HG03521 (cell line): Measurements from ENCODE around the gene ZP1.
A peak's percentile ranks its signal among the peaks of the same experiment; 100 is the strongest.
"Not testable (repeated sequence)": the region's sequence is repeated elsewhere in the genome, so short reads cannot be mapped to it uniquely, and the experiment has no call there.

Experiments used
- ATAC-seq: cut with Tn5 transposase; IDR thresholded peaks from one replicate; pipeline ENCODE4 v1.9.1; 2021; ENCODE audit warnings: mild to moderate bottlenecking, moderate library complexity; ENCODE audit not compliant: unreplicated experiment

Gene ZP1

GRCh38 chr11:60906132-60906972, 39.0 kb downstream of the ZP1 start, which contains the start of gene PRPF19:
TSS of gene PRPF19 (minus strand) at chr11:60906585. CDS start at chr11:60906382, 203 bp downstream.
- ATAC-seq: peak; percentile 70

DNA sequence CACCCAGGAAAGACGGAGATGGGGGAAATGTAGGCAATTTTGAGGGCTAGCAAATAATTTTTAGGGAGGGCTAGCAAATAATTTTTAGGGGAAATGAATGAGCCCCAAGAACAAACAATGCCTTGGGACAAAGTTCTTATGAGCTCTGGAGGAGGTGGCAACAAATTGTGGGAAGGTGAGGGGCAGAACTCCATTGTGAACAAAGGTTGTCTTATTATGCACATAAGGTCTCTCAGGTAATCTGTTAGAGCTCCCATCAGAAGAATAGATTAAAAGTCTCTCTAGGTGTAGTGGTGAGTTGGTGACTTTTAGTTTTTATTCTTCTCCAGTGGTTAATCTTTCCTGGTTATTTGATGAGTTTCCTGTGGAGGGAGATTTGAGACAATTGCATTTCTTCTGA, 41.5 kb downstream of the ZP1 start:
- no peak for ATAC-seq

GRCh38 chr11:60909680-60910280, 42.4 kb downstream of the ZP1 start:
- ATAC-seq: not testable (repeated sequence)

DNA sequence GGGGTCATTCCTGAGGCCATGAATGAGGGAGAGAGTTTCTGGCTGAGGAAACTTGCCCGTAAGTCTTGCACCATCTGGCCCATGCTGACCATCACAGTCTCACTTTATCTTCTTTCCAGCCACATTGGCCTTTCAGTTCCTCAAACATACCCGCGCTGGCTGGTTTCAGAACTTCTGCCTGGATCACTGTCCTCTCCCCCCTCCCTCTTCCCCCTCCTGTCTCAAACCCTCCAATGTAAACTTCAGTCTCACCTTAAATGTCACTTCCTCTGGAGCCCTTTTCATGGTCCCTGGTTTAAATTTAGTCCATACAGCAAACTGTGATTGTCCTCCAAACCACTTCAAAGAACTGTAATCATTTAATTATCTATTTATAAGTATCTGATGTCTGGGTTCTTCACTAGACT, 42.9 kb downstream of the ZP1 start:
- ATAC-seq: peak; percentile 31

- no peak for ATAC-seq
These were observed 43.5 kb downstream of the ZP1 start for GRCh38 chr11:60910711-60911380.

DNA sequence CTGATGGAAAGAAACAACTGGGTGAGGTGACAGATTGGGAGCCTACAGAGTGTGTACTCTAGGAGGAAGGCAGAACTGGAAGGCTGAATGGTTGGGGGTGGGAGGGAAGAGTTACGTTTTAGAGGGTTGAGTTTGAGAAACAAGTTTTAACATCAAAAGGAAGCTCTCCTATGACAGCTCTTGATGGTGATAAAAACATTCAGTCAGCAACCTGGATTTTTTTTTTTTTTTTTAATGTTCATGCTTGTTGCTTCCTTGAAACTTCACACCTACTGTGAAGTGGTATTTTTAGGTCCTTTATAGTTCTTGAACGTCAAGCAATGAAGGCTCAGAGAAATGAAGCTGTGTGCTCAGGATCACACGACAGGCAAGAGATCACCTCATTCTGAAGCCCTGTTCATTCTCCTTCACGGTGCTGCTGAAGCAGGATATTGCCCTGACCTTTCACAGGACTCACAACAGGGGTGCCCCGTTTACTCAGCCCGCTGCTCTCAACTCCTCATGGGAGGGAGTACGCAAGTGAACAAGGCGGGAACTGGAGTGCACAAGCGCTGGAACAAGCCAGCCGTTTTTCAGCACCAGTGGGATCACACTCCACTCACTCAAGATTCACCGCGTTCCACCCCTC, 45.0 kb downstream of the ZP1 start:
- ATAC-seq: no peak

DNA sequence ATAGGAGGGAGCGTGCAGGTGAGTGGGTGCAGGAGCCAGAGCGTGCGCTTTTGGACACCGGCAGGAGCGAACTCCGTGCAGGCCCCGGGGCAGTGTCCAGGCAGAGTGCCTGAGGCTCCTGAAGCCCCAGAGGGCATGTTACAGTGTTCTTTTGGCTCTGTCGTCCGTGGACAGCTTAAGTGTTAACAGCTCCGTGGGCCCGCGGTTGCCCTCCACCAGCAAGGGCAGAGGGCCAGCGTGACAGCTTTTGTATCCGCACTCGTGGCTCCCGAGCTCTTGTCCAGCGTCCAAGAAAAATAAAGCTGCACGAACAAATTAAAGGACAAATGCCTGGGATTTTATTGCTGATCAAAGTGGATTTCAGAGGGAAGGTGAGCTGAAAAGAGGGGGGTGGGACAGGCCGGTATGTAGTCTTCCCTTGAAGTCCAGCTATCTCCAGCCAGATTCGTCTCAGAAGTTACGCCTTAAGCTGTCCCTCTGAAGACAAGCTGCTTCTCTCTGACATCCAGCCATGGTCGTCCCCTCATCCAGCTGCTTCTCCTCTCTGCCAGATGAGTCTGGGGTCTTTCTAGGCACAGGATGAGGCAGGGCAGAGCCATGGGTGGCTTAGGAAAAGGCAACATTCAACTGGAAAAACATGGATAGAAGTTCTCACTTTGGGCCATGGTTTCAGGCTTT, 45.6 kb downstream of the ZP1 start:
- ATAC-seq: no peak

DNA sequence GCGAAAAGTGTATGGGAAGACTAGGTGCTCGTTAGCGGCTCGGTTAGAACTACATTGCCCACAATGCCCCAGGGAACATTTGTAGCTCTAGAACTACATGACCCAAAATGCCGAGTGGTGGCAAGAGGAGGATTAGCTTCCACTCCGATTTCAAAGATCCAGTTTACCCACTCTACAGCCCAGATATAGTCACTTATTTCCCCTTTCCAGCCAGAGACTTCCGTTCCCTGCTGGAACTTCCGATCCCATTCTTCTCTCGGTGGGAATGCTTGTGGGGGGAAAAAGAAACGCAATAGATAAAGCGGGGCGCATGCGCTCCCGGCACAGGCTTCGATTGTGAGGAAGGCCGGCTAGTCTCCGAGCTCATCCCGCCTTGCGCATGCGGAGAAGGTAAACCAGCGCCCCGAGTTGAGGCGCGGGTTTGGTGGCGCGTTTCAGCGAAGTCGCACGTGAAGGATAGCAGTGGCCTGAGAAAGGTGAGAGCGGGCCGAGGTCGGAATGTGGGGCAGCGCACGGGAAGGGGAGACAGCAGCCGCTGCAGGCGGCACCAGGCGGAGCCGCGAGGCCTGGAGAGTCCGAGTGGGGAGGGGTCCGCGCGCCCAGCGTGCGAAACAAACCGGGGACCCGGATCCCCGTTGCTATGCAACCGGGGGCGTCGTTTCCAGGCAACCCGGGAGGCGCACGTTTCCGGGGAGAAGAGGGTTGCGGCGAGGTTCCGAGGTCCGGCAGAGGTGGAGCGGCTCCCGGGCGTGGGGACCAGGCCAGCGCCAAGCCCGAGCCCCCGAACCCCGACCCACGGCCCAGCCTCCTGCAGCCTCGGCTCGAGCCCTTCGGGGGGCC, 46.7 kb downstream of the ZP1 start, which contains the start of gene TMEM109:
Gene TMEM109 (plus strand): TSS at position 366 of the 840 bp plus-strand sequence. CDS start 5,536 bp downstream, outside the sequence.
- peak; percentile 35 for ATAC-seq

- ATAC-seq: no peak
These were observed 47.4 kb downstream of the ZP1 start for GRCh38 chr11:60914633-60915247.

GRCh38 chr11:60915248-60915914, 48.0 kb downstream of the ZP1 start:
- no peak for ATAC-seq

DNA sequence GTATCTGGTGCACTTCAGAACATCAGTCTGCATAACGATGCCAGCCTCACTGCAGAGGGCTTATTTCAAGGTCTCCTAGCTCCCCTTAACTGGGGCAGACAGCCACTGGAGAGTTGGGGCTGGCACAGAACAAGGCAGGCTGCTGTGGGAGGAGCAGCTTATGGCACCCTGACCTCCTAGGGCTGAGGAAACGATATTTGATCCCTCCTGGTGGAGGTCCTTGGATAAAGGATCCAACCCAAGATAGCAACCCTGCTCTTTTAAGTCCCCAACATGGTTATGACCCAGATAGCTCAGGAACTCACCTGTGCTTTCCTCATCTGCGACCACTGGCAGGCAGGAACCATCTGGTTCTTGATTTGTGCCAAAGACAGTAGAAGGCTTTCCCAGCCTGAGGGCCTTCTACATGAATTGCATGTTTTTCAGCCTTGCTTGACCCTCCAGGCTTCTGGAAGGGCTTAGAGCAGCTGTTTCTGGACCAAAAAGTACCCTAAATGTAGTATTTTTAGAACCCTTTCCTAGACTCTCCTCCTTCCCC, 49.4 kb downstream of the ZP1 start:
- ATAC-seq: no peak

- no peak for ATAC-seq
These were observed 49.9 kb downstream of the ZP1 start for GRCh38 chr11:60917267-60917666.

DNA sequence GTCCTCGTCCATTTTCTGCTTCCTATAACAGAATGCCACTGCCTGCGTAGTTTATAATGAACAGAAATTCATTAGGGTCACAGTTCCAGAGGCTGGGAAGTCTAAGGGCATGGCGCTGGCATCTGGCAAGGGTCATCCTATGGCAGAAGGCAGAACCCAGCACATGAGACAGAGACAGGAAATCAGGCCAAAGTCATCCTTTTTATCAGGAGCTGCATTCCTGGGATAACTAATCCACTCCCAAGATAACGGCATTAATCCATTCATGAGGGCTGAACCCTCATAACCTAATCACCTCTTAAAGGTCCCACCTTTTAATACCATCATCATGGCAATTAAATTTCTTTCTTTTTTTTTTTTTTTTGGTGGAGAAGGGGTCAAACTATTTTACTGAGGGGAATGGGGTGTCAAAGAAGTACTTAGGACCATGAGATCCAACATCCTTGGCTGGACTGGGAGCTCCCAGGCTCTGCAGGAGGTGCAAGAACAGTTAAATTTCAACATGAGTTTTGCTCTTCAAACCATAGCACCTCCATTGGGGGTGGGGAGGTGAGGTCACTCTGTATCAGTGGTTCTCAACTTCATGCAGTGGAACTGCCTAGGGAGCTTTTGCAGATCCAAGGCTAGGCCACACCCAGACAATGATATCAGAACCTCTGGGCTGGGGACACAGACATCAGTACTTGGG, 51.1 kb downstream of the ZP1 start:
- no peak for ATAC-seq

DNA sequence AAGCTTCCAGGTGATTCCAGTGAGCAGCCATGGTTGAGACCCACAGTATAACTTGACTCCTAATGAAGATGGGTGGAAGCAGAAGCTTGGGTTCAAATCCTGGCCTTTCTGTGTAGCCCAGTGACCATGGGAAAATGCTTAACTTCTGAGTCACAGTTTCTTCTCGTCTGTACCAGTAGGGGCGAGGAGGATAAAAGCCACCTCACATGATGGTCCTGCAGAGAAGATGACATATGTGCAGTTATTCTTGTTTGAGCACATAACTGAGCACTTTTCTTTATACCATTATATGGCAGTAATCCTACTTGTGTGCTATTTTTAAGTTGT, 51.6 kb downstream of the ZP1 start:
- no peak for ATAC-seq

DNA sequence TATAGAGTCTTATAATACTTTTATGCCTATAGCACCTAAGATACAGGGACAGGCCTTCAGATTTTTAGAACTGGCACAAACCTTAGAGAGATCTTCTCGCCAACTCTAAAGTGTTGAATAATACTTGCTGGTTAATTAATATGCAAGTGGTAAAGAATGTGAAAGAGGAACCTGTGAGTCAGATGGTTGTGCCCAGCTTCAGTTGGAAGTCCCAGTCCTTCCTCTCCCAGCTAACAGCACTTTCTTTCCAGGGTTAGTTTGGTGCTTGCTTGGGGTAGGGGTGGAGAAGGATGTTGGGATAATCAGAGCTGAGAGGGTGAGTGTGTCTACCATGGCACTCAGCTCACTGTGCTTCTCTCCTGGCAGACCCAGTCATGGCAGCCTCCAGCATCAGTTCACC, 52.0 kb downstream of the ZP1 start:
- no peak for ATAC-seq

GRCh38 chr11:60919956-60920355, 52.6 kb downstream of the ZP1 start:
- ATAC-seq: no peak

DNA sequence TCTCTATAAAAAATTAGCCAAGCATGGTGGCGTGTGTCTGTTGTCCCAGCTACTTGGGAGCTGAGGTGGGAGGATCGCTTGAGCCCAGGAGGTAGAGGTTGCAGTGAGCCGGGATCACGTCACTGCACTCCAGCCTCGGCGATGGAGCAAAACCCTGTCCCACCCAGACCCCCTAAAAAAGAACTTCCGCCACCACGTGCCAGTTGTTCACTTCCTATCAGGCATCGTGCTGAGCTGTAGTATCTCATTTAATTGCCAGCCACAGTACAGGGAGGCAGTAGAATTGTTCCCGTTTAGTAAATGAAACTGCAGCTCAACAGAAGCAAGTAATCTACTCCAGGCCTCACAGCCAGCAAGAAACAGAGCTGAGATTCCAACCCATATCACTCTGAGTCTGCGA, 53.9 kb downstream of the ZP1 start:
- no peak for ATAC-seq

- ATAC-seq: no peak
These were observed 54.5 kb downstream of the ZP1 start for GRCh38 chr11:60921777-60922335.
